Measurements from ENCODE around the gene CDC42BPA. TPM values are rescaled to one million over a fixed set of nuclear protein-coding genes. Genes with fewer than 3 reads are reported as not detected.

Gene CDC42BPA
- total and polyA plus RNA-seq, 12 donors, result 7.4 to 73.8 (median 37.2) TPM

GRCh38 chr1:226984521-226985238 is 333.6 kb downstream of the CDC42BPA start:
- Histone ChIP-seq H3K27me3 (no peaks in the 10 kb centered on the region), H3K4me3 (no peak overlapping the region), H3K9me3 (replicated peaks in 1 of 3) (no peaks in the 10 kb centered on the region), H3K27ac (peak overlapping the region in 2 of 5 donors; percentile 42 to 43), H3K36me3 (replicated peaks in 1 of 2) (peaks cover 0 to 81% of the 10 kb centered on the region in 2 donors), H3K4me1 (replicated peaks in 1 of 2) (peaks cover 23 to 29% of the 10 kb centered on the region in 2 donors)
- WGBS, 4 donors, result 83 to 91% (median 88%) methylated on average over 5 to 18 of the region's 18 CpGs
- DNase-seq, result peak in 2 of 7 donors; percentile 21 to 62
- intact Hi-C loops (cut with DNase I), result no loop called here
- TF ChIP-seq POLR2A (IDR thresholded peaks at IDR 0.05), result no peak
- no peak for TF ChIP-seq CTCF (IDR thresholded peaks at IDR 0.05)

GRCh38 chr1:226983992-226984364 is 334.3 kb downstream of the CDC42BPA start:
- peak overlapping the region in 1 of 5 donors; percentile 42 for H3K27ac ChIP-seq
- peak in 1 of 7 donors; percentile 23 for DNase-seq
- no peaks in the 10 kb centered on the region for H3K27me3 ChIP-seq
- no peak for TF ChIP-seq POLR2A (IDR thresholded peaks at IDR 0.05)
- no peak for TF ChIP-seq CTCF (IDR thresholded peaks at IDR 0.05)
- WGBS, 4 donors, result 69 to 78% (median 69%) methylated on average over 5 of the region's 5 CpGs; no CpG with 5 or more reads in 1 of the 4 donors
- H3K36me3 ChIP-seq (replicated peaks in 1 of 2), result peaks cover 0 to 88% of the 10 kb centered on the region in 2 donors
- intact Hi-C loops (cut with DNase I), result no loop called here
- H3K4me1 ChIP-seq (replicated peaks in 1 of 2), result peaks cover 24 to 29% of the 10 kb centered on the region in 2 donors
- H3K9me3 ChIP-seq (replicated peaks in 1 of 3), result no peaks in the 10 kb centered on the region
- H3K4me3 ChIP-seq, result no peak overlapping the region

GRCh38 chr1:226983247-226983991 is 334.9 kb downstream of the CDC42BPA start:
- peak overlapping the region in 2 of 5 donors; percentile 17 to 42 for H3K27ac ChIP-seq
- H3K4me1 ChIP-seq (replicated peaks in 1 of 2), result peaks cover 22 to 25% of the 10 kb centered on the region in 2 donors
- TF ChIP-seq POLR2A (IDR thresholded peaks at IDR 0.05), result no peak
- no peak for TF ChIP-seq CTCF (IDR thresholded peaks at IDR 0.05)
- H3K36me3 ChIP-seq (replicated peaks in 1 of 2), result peaks cover 0 to 91% of the 10 kb centered on the region in 2 donors
- intact Hi-C loops (cut with DNase I), result no loop called here
- DNase-seq, result peak in 3 of 7 donors; percentile 14 to 40 (median 26)
- no peaks in the 10 kb centered on the region for H3K9me3 ChIP-seq (replicated peaks in 1 of 3)
- H3K4me3 ChIP-seq, result no peak overlapping the region
- 89 to 97% (median 94%) methylated on average over 3 to 18 of the region's 18 CpGs for WGBS, 4 donors
- no peaks in the 10 kb centered on the region for H3K27me3 ChIP-seq

- Histone ChIP-seq H3K27ac (peak overlapping the region in 2 of 5 donors; percentile 17 to 38), H3K4me3 (no peak overlapping the region), H3K36me3 (replicated peaks in 1 of 2) (peaks cover 0 to 91% of the 10 kb centered on the region in 2 donors), H3K4me1 (replicated peaks in 1 of 2) (peaks cover 18 to 23% of the 10 kb centered on the region in 2 donors), H3K9me3 (replicated peaks in 1 of 3) (no peaks in the 10 kb centered on the region), H3K27me3 (no peaks in the 10 kb centered on the region)
- peak in 1 of 7 donors; percentile 26 for DNase-seq
- WGBS, 4 donors, result 92 to 95% (median 94%) methylated on average over 13 to 31 of the region's 31 CpGs
- TF ChIP-seq CTCF (IDR thresholded peaks at IDR 0.05), result no peak
- TF ChIP-seq POLR2A (IDR thresholded peaks at IDR 0.05), result no peak
- intact Hi-C loops (cut with DNase I), result no loop called here
Observed at GRCh38 chr1:226982451-226983177, 335.7 kb downstream of the CDC42BPA start.
